ENCODE results near the gene OR5T3. TPM values are rescaled to one million over a fixed set of nuclear protein-coding genes. Genes with fewer than 3 reads are reported as not detected.
"Not testable (repeated sequence)": the region's sequence is repeated elsewhere in the genome, so short reads cannot be mapped to it uniquely, and the experiment has no call there.

OR5T3 gene
- polyA plus RNA-seq (2012; ENCODE audit: insufficient read depth, insufficient read length, low read depth), result not detected

DNA sequence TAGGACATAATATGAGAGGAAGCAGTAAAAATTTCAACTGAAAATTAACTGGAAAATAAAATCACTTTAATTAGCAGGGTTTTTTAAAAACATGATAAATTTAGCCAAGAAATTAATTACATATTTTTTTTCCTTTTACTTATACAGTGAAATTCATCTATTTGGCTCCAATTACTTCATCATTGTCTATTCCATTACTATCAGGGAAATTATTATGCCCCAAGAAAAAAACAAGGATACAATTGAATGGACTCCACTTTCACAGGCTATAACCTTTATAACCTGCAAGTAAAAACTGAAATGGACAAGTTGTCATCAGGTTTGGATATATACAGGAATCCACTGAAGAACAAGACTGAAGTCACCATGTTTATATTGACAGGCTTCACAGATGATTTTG is at the start of gene OR5T3:
Gene OR5T3, plus strand, starts transcription at position 301 of the 400 bp plus-strand sequence. Its CDS starts 0 bp downstream, at position 301.
- H3K36me3 ChIP-seq, result no peaks in the 10 kb centered on the region
- no peaks in the 10 kb centered on the region for H3K4me1 ChIP-seq
- H3K4me3 ChIP-seq (ENCODE audit: low read depth, low read length), result no peak within 1 kb of the TSS
- TF ChIP-seq, protein P1, sequence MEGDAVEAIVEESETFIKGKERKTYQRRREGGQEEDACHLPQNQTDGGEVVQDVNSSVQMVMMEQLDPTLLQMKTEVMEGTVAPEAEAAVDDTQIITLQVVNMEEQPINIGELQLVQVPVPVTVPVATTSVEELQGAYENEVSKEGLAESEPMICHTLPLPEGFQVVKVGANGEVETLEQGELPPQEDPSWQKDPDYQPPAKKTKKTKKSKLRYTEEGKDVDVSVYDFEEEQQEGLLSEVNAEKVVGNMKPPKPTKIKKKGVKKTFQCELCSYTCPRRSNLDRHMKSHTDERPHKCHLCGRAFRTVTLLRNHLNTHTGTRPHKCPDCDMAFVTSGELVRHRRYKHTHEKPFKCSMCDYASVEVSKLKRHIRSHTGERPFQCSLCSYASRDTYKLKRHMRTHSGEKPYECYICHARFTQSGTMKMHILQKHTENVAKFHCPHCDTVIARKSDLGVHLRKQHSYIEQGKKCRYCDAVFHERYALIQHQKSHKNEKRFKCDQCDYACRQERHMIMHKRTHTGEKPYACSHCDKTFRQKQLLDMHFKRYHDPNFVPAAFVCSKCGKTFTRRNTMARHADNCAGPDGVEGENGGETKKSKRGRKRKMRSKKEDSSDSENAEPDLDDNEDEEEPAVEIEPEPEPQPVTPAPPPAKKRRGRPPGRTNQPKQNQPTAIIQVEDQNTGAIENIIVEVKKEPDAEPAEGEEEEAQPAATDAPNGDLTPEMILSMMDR (IDR thresholded peaks at IDR 0.05; ENCODE audit: low read depth, low read length), result no peak
- H3K27me3 ChIP-seq, result no peaks in the 10 kb centered on the region
- DNase-seq, result no peak
- H3K9me3 ChIP-seq, result no peaks in the 10 kb centered on the region

DNA sequence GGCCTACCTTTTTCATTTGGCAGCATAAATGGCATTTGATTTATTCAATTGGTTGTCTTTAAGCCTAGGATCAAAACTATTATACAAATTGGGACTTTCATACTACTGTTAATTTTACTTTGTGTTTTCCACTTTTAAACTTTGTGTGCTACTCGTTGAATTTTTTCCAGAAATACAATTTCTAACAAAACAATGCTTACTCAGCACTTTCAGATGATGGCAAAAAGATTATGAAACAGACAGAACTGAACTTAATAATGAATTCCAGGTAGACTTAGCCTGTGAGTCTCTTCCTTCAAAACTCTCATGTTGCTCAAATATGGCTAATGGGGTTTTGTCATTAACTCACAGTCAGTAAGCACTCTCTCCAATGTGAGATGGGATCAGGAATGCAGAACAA is 44.3 kb upstream of the OR5T3 start:
- Histone ChIP-seq H3K9me3 (no peaks in the 10 kb centered on the region), H3K36me3 (no peaks in the 10 kb centered on the region), H3K4me3 (ENCODE audit: low read depth, low read length) (no peak overlapping the region), H3K27me3 (no peaks in the 10 kb centered on the region), H3K4me1 (no peaks in the 10 kb centered on the region)
- DNase-seq, result no peak
- TF ChIP-seq, protein P1 (IDR thresholded peaks at IDR 0.05; ENCODE audit: low read depth, low read length), result no peak

DNA sequence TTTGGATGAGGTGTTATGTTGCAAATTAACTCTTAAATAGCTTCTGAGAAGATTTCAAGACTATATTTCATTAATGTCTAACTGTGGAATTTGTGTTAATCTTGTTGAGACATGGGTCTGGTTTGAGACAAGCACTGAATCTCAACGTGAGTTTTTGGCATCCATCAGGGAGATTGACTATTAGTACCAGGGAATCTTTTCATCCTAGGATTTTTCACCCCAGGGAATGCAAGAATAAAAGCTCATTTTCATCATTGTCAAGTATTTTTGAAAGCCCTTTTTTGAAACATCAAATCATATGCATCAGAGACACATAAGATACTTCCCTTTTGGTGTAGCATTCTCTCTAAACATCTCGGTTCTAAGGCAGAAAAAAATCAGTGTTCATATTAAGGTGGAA is 37.5 kb upstream of the OR5T3 start:
- Histone ChIP-seq H3K36me3 (no peaks in the 10 kb centered on the region), H3K4me3 (ENCODE audit: low read depth, low read length) (no peak overlapping the region), H3K9me3 (no peaks in the 10 kb centered on the region), H3K27me3 (no peaks in the 10 kb centered on the region), H3K4me1 (no peaks in the 10 kb centered on the region)
- TF ChIP-seq, protein P1 (IDR thresholded peaks at IDR 0.05; ENCODE audit: low read depth, low read length), result no peak
- DNase-seq, result no peak

DNA sequence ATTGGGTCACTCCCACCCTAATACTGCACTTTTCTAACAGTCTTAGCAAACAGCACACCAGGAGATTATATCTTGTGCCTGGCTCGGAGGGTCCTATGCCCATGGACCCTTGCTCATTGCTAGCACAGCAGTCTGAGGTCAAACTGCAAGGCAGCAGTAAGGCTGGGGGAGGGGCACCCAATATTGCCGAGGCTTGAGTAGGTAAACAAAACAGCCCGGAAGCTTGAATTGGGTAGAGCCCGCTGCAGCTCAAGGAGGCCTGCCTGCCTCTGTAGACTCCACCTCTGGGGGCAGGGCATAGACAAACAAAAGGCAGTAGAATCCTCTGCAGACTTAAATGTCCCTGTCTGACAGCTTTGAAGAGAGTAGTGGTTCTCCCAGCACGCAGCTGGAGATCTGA is 32.3 kb upstream of the OR5T3 start:
- not testable (repeated sequence) for H3K4me3 ChIP-seq (ENCODE audit: low read depth, low read length); DNase-seq; H3K9me3 ChIP-seq; H3K27me3 ChIP-seq; H3K36me3 ChIP-seq; H3K4me1 ChIP-seq

DNA sequence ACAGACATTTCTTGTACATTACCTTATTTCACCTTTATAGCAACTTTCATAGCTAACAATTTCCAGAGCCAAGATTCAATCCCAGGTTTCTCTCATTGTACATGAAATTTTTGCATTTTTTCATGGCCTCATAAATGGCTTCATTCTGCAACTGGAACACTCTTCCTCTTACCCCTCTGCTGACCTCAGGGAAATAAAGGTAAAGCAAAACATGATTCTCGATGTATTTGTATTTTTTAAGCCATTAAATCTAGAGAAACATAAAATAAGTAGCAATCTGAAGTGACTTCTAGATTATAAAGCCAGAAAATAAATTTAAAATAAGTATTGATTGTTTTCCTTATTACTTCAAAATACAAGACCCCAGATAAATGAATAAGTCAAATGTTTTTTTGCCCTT is 17.9 kb upstream of the OR5T3 start, which contains the start of gene OR5T2:
Gene OR5T2, minus strand, starts transcription at position 101 of the 400 bp plus-strand sequence. CDS start 1,193 bp downstream, outside the sequence.
- no peak within 1 kb of the TSS for H3K4me3 ChIP-seq (ENCODE audit: low read depth, low read length)
- no peaks in the 10 kb centered on the region for H3K36me3 ChIP-seq
- no peaks in the 10 kb centered on the region for H3K9me3 ChIP-seq
- H3K27me3 ChIP-seq, result no peaks in the 10 kb centered on the region
- DNase-seq, result no peak
- H3K4me1 ChIP-seq, result no peaks in the 10 kb centered on the region
- TF ChIP-seq, protein P1 (IDR thresholded peaks at IDR 0.05; ENCODE audit: low read depth, low read length), result no peak

DNA sequence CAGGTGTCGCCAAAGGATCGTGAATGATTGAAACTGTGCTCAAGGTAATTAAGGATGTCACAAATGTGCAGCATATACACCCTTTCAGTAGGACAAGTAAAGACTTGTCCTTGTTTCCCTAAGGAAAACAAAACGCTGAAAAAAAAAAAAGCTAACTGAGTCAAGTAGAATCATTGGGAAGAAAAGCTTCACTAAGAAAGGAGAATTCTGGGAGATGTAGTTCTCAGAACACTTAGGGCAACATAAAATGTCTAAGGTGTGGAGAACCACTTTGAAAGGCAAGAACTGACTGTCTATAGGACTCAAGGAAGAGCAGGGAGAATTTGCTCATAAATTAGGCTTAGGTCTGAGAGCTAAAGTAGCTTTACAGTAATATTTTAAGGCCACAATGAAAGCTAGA is 19.0 kb downstream of the OR5T3 start:
- no peaks in the 10 kb centered on the region for H3K27me3 ChIP-seq
- no peaks in the 10 kb centered on the region for H3K9me3 ChIP-seq
- H3K4me1 ChIP-seq, result no peaks in the 10 kb centered on the region
- H3K36me3 ChIP-seq, result no peaks in the 10 kb centered on the region
- no peak overlapping the region for H3K4me3 ChIP-seq (ENCODE audit: low read depth, low read length)
- TF ChIP-seq, protein P1 (IDR thresholded peaks at IDR 0.05; ENCODE audit: low read depth, low read length), result no peak
- DNase-seq, result no peak

DNA sequence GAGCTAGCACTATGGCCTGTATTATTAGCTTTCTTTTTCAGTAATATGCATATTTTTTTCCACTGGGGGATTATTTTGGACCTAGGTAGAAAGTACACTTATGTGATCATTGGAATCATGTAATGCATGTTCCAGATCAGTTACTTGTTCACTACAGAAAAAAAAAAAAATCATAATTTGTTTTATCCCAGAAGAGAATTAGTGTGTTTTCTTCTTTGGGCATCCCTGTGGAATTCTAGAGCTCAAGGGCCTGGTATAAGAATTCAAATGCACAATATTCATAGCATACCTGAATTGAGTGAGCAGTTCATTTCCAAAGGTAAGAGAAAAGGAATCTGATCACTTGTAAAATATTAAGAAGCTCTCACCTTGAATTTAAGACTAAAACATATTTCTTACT is 21.8 kb downstream of the OR5T3 start, which contains the start of gene OR5T1:
Gene OR5T1, plus strand, starts transcription at position 301 of the 400 bp plus-strand sequence. CDS start 1,485 bp downstream, outside the sequence.
- Histone ChIP-seq H3K4me3 (ENCODE audit: low read depth, low read length) (no peak within 1 kb of the TSS), H3K4me1 (no peaks in the 10 kb centered on the region), H3K36me3 (no peaks in the 10 kb centered on the region), H3K9me3 (no peaks in the 10 kb centered on the region), H3K27me3 (no peaks in the 10 kb centered on the region)
- TF ChIP-seq, protein P1 (IDR thresholded peaks at IDR 0.05; ENCODE audit: low read depth, low read length), result no peak
- no peak for DNase-seq

Measured in BE2C (cell line).